NCI-H2196 (cell line): ENCODE measurements around the gene OR1L4.

Experiments
- DNase-seq: peaks from one replicate; lab custom pipeline; 2025; ENCODE audit not compliant: unreplicated experiment; lab: John Stamatoyannopoulos, UW

Gene OR1L4, protein sequence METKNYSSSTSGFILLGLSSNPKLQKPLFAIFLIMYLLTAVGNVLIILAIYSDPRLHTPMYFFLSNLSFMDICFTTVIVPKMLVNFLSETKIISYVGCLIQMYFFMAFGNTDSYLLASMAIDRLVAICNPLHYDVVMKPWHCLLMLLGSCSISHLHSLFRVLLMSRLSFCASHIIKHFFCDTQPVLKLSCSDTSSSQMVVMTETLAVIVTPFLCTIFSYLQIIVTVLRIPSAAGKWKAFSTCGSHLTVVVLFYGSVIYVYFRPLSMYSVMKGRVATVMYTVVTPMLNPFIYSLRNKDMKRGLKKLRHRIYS

DNA sequence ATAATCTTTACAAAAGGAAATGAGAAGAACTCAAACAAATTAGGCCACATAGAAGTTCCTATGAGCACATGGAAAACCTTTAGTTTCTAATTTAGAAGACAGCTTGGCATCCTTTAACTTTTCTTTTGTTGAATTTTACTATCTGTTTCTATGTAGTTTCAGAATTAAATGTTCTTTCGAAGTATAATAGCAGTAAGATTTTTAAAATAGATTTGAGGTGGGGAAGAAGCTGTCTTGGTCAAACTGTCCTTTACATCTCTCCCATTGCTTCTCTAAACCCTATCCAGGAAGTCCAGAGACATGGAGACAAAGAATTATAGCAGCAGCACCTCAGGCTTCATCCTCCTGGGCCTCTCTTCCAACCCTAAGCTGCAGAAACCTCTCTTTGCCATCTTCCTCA lies at the start of gene OR1L4:
OR1L4 (plus strand) TSS at position 301 of the 400 bp plus-strand sequence; CDS start at position 301, 0 bp downstream.
- DNase-seq: no peak

DNA sequence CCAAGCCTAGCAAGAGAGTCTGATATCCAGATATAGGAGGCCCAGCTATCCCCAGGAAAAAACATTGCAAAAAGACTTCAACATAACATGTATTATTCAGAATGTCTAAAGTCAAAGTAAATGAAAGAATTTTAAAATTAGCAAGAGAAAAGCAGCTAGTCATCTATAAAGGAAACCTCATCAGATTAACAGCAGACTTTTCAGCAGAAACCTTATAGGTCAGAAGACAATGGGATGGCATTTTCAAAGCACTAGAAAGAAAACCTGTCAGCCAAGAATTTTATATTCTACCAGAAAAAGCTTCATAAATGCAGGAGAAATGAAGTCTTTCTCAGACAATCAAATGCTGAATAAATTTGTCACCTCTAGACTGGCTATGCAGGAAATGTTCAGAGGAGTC lies 38.9 kb upstream of the OR1L4 start:
- DNase-seq: no peak

DNA sequence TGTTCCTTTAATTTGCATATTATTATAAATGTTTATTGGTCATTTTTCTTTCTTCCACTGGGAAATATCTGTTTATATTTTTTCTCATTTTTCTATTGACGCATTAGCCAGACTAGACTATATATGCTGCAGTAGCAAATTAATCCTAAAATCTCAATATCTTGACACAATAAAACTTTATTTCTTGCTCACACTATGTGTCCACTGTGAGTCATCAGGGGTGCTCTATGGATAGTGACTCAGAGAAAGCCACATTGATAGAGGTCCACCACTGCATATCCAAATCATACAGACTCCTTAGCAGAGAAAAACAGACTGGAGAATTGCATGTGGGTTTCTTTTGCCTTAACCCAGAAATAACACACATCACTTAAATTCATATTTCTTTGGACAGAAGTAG lies 28.1 kb upstream of the OR1L4 start:
- DNase-seq: no peak

DNA sequence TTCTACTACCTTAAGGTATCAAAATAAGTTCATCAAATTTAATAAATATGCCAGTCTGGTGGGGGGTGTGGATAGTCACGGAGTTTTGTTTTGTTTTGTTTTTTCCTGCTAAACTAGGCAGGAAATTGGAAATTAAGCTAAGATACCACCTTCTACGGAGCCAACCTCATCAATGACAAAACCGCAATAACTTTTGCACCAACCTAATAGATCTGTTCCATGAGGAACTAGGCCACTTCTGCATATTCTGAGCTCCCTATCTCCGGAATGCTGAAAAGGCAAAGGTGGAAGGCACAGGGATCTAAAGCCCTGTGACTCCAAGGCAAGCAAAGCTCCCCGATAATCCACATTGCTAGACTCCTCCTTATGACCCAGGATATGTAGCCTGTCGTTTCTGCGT lies 5.8 kb upstream of the OR1L4 start:
- DNase-seq: no peak

DNA sequence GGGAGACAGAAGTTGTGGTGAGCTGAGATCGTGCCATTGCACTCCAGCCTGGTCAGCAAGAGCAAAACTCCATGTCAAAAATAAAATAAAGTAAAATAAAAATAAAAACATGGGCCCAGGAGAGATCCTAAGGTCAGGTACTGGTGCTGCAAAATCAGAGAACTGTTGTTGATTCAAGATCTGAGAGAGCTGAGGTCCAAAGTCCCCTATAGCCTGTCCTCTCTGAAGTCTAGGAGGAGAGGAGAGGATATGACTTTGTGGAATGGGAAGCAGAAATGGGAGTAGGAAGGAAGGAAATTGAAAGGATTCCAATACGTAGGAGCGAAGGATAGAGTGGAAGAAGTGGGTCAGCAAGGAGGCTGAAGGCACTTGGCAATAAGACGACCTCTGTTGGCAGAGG lies 4.6 kb upstream of the OR1L4 start:
- DNase-seq: no peak

DNA sequence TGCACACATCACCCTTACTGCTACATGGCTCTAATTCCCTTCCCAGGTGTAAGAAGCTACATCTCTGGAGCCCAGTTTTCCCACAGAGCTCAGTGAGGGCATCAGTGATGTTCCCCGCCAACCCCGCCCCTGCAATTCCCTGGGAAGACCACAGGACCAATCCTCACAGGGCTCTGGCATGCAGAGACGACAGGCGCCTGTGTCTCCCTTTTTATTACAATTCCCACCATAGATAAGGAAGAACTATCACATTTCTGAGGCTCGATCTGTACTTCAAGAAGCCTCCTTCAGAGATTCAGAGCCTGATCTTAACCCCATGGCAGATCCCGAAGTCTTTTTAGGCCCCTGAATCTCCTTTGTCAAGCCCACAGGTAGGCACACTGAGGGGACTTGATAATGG lies 18.2 kb downstream of the OR1L4 start, which contains the start of gene OR1L6:
OR1L6 (plus strand) TSS at position 301 of the 400 bp plus-strand sequence. CDS start 7,545 bp downstream, outside the sequence.
- no peak for DNase-seq

DNA sequence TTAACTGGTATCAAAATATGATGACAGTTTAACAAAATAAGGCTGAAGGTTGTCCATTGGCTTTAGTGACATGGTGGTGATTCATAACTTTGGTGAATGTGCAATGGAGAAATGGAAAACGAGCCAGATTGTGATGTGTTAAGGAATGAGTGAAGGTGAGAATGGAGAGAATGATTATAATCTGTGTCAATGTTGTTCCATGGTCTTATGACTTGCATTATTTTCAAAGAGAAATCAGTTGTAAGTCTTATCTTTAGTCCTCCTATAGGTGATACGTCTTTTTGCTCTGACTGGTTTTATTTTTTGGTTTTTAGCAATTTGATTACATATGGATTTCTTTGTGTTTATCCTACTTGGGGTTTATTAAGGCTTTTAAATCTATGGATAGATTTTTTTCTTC lies 31.0 kb downstream of the OR1L4 start:
- no peak for DNase-seq

DNA sequence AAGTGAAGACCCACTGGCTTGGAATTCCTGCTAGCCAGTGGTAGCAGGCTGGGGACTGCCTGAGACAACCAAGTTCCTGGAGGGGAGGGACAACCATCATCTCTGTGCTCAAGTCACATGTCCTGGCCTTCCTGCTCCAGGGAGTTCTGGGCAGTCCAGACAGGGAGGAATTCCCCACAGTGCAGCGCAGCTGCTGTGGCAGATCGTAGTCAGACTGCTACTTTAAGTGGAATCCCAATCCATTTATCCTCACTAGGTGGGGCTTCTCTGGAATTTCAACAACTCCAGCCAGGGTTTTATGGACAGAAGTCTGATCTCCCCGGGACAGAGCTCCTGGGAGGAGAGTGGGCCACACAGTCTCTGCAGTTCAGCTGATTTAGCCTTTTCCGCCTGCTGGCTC lies 44.0 kb downstream of the OR1L4 start:
- DNase-seq: no peak
